IMR-90 (cell line): ENCODE data around the gene PUS3. TPM values are rescaled to one million over a fixed set of nuclear protein-coding genes. Genes with fewer than 3 reads are reported as not detected.

ENCODE experiments used
- ATAC-seq: fragments of 200-7000 bp; cut with Tn5 transposase; 2 replicates; pipeline ENCODE4 v1.9.1; 2020; ENCODE audit warnings: low read depth, mild to moderate bottlenecking, moderate library complexity
- BruUV-seq: library from RNA; stranded (reverse); fragments of 400-500 nt; replicated peaks from 2 replicates; lab custom pipeline; 2021; lab: Mats Ljungman, UMichigan
- CTCF ChIA-PET: fragments of 300-600 bp; formaldehyde crosslinking; extraction: SDS; loops from one replicate; lab custom pipeline; 2021; ENCODE audit warnings: antibody characterized with exemption; lab: Yijun Ruan, JAX
- POLR2A ChIA-PET: fragments of 300-600 bp; sonication (Branson Sonifier 250); formaldehyde crosslinking; loops from one replicate; lab custom pipeline; 2022; ENCODE audit warnings: antibody characterized with exemption; ENCODE audit not compliant: unreplicated experiment; lab: Charles Lee
- DNase-seq: peaks from one replicate; pipeline ENCODE4 v3.0.0; 2013
- H2AFZ ChIP-seq: replicated peaks from 2 replicates; pipeline ENCODE3; 2013; ENCODE audit warnings: low read length, mild to moderate bottlenecking; ENCODE audit not compliant: poor library complexity
- H2AK5ac ChIP-seq: 2 replicates; pipeline ENCODE4 v1.6.1; 2013; ENCODE audit warnings: low read depth, low read length, inconsistent platforms
- H2AK9ac ChIP-seq: replicated peaks from 2 replicates; pipeline ENCODE3; 2013; ENCODE audit warnings: mild to moderate bottlenecking, low read depth, low read length, moderate library complexity; ENCODE audit not compliant: poor library complexity
- H2BK120ac ChIP-seq: 2 replicates; pipeline ENCODE4 v1.6.1; 2013; ENCODE audit warnings: low read depth, low read length, inconsistent platforms
- H2BK15ac ChIP-seq: 3 replicates; pipeline ENCODE4 v1.6.1; 2013; ENCODE audit warnings: low read depth, low read length, inconsistent platforms
- H2BK20ac ChIP-seq: 2 replicates; pipeline ENCODE4 v1.6.1; 2013; ENCODE audit warnings: low read depth, mild to moderate bottlenecking, inconsistent platforms, low read length, moderate library complexity
- H2BK5ac ChIP-seq: 2 replicates; pipeline ENCODE4 v1.6.1; 2013; ENCODE audit warnings: mild to moderate bottlenecking, low read depth, low read length, inconsistent platforms; ENCODE audit not compliant: poor library complexity, severe bottlenecking
- H3K14ac ChIP-seq: replicated peaks from 2 replicates; pipeline ENCODE4 v1.6.1; 2013; ENCODE audit warnings: low read depth, low read length, inconsistent platforms
- H3K18ac ChIP-seq: 2 replicates; pipeline ENCODE4 v1.6.1; 2013; ENCODE audit warnings: low read depth, low read length, control low read depth
- H3K23ac ChIP-seq: 2 replicates; pipeline ENCODE4 v1.6.1; 2013; ENCODE audit warnings: low read depth, low read length, inconsistent platforms
- H3K27ac ChIP-seq: 2 replicates; pipeline ENCODE4 v1.5.1; 2013; ENCODE audit warnings: mild to moderate bottlenecking, control low read depth, low read length; ENCODE audit not compliant: insufficient read depth
- H3K27me3 ChIP-seq: 2 replicates; pipeline ENCODE4 v1.6.1; 2013; ENCODE audit warnings: low read length; ENCODE audit not compliant: control insufficient read depth, insufficient read depth
- H3K36me3 ChIP-seq: 2 replicates; pipeline ENCODE4 v1.6.1; 2013; ENCODE audit warnings: low read length, mixed read lengths; ENCODE audit not compliant: control insufficient read depth, insufficient read depth
- H3K4ac ChIP-seq: 2 replicates; pipeline ENCODE4 v1.6.1; 2013; ENCODE audit warnings: low read depth, low read length, inconsistent platforms
- H3K4me1 ChIP-seq: 2 replicates; pipeline ENCODE4 v1.6.1; 2013; ENCODE audit warnings: low read length, mixed read lengths; ENCODE audit not compliant: control insufficient read depth, insufficient read depth
- H3K4me2 ChIP-seq: 2 replicates; pipeline ENCODE4 v1.6.1; 2013; ENCODE audit warnings: low read depth, mild to moderate bottlenecking, control low read depth, low read length, moderate library complexity
- H3K4me3 ChIP-seq: 2 replicates; pipeline ENCODE4 v1.5.1; 2013; ENCODE audit warnings: low read depth, mild to moderate bottlenecking, control low read depth, low read length, moderate library complexity; ENCODE audit not compliant: insufficient read depth
- H3K56ac ChIP-seq: 2 replicates; pipeline ENCODE4 v1.6.1; 2013; ENCODE audit warnings: low read length, inconsistent platforms; ENCODE audit not compliant: insufficient read depth; ENCODE audit errors: extremely low read depth
- H3K79me1 ChIP-seq, 2 experiments: 2 replicates each; pipeline ENCODE4 v1.6.1; 2013; ENCODE audit warnings: low read length in 2 of 2, inconsistent platforms in 1 of 2, low read depth in 1 of 2
- H3K9ac ChIP-seq: 2 replicates; pipeline ENCODE4 v1.6.1; 2013; ENCODE audit warnings: low read depth, low read length, control low read depth
- H3K9me1 ChIP-seq: 2 replicates; pipeline ENCODE4 v1.6.1; 2013; ENCODE audit warnings: low read length, inconsistent platforms; ENCODE audit not compliant: insufficient read depth
- H3K9me3 ChIP-seq: 2 replicates; pipeline ENCODE4 v1.6.1; 2013; ENCODE audit warnings: low read length; ENCODE audit not compliant: control insufficient read depth, insufficient read depth
- H4K20me1 ChIP-seq: 2 replicates; pipeline ENCODE4 v1.6.1; 2013; ENCODE audit warnings: low read length, inconsistent platforms; ENCODE audit not compliant: insufficient read depth
- H4K5ac ChIP-seq: 2 replicates; pipeline ENCODE4 v1.6.1; 2013; ENCODE audit warnings: mild to moderate bottlenecking, low read depth, low read length, control low read depth
- H4K8ac ChIP-seq, 2 experiments: 2 replicates each; pipeline ENCODE4 v1.6.1; 2013; ENCODE audit warnings: low read depth in 2 of 2, low read length in 2 of 2, control low read depth in 1 of 2, inconsistent platforms in 1 of 2
- H4K91ac ChIP-seq: 2 replicates; pipeline ENCODE4 v1.6.1; 2013; ENCODE audit warnings: low read depth, low read length, inconsistent platforms; ENCODE audit not compliant: insufficient read depth
- CEBPB ChIP-seq: IDR thresholded peaks from 2 replicates; pipeline ENCODE4 v1.6.1; 2012; ENCODE audit warnings: low read depth, low read length, improper control_type of control experiment
- CTCF ChIP-seq: conservative IDR thresholded peaks from 2 replicates; pipeline ENCODE4 v1.5.1; 2012; ENCODE audit warnings: mild to moderate bottlenecking, low read depth, low read length, improper control_type of control experiment
- NFE2L2 ChIP-seq: fragments of 150-350 bp; IDR thresholded peaks from 2 replicates; pipeline ENCODE4 v1.6.1; 2016; ENCODE audit warnings: low read depth, mild to moderate bottlenecking, low read length
- POLR2A ChIP-seq: IDR thresholded peaks from 2 replicates; pipeline ENCODE4 v1.6.1; 2012; ENCODE audit warnings: mild to moderate bottlenecking, low read depth, low read length
- WGBS, 2 experiments: methylation state at CpG; one replicate each; pipeline versions ENCODE4 v1.1.5 to v1.1.7; 2013; ENCODE audit warnings: missing lambda C conversion rate in 2 of 2; ENCODE audit not compliant: insufficient read length in 1 of 2; ENCODE audit errors: extremely low coverage in 2 of 2; 5-methylcytosine and 5-hydroxymethylcytosine counted together
- dilution Hi-C: fragments of 300-500 bp; cut with HindIII; formaldehyde crosslinking; loops from one replicate; pipeline ENCODE4 v1.14.3; 2018; ENCODE audit warnings: low sequenced_read_pairs; ENCODE audit not compliant: unreplicated experiment
- in situ Hi-C: fragments of 300-500 bp; cut with MboI; formaldehyde crosslinking; loops from 3 replicates; pipeline ENCODE4 v1.14.3; 2019; ENCODE audit warnings: low sequenced_read_pairs, inconsistent platforms, mixed read lengths
- intact Hi-C: fragments of 100-400 bp; cut with micrococcal nuclease; formaldehyde crosslinking; loops from 2 replicates; pipeline ENCODE4 v1.10.0; 2022
- polyA plus RNA-seq, 3 experiments: library from polyadenylated mRNA; depleted of rRNA; stranded (reverse); fragments of >200 nt; gene quantifications; 2 replicates each; pipeline ENCODE4 v1.2.3, GENCODE V29; 2012; ENCODE audit warnings: low replicate concordance in 1 of 3
- total RNA-seq: library from RNA; depleted of rRNA; stranded (reverse); fragments of >200 nt; gene quantifications from 2 replicates; pipeline ENCODE4 v1.2.3, GENCODE V29; 2012

Gene PUS3
- total and polyA plus RNA-seq, 2 of the 4 experiments (the other 2 are of a cell fraction): 6.1 to 11.7 TPM

DNA sequence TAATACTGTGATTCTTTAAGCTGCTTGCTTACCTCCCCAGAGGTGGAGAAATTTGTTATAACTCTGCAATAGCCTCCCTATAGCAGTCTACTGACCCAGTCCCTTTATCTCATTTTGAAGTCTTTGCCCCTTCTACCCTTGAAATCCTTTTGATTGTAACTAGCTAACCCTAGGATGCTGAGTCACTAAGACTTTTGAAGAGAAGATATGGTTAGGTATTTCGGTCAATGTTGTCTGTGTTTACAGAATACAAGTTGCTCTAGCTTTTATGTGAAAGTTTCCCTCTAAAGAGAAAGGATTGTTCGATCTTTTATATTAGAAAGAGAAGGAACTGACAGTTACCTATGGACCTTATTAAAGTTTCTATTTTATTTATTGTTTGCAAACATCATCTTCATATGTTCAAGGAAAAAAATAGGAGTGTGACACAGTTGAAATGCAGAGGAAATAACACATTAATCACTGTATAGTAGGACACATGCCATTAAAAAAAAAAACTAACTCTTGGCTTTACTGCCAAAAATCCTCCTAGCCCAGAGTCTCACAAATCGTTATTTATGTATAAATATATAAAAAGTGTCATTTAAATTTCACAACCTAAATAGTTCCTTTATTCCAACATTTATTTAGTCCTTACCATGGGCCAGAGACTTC, 12.4 kb downstream of the PUS3 start:
- Histone ChIP-seq H4K8ac (no peak overlapping the region), H3K27ac (no peak overlapping the region), H3K4ac (no peak overlapping the region), H3K23ac (no peak overlapping the region), H2AK9ac (no peak overlapping the region), H3K9me3 (no peaks in the 10 kb centered on the region), H3K79me1 (peaks cover 18 to 36% of the 10 kb centered on the region in 2 experiments), H3K27me3 (no peaks in the 10 kb centered on the region), H3K36me3 (peaks cover 6% of the 10 kb centered on the region), H2AFZ (no peak overlapping the region), H3K14ac (no peak overlapping the region), H2BK5ac (no peak overlapping the region), H4K20me1 (no peaks in the 10 kb centered on the region), H4K91ac (no peak overlapping the region), H3K56ac (no peak overlapping the region), H2AK5ac (no peak overlapping the region), H3K4me1 (peaks cover 4% of the 10 kb centered on the region), H2BK120ac (no peak overlapping the region), H2BK15ac (no peak overlapping the region; the same call in 2 of the 3 replicates), H3K4me2 (peak overlapping the region; percentile 13; the same call in 1 of the 2 replicates), H3K4me3 (no peak overlapping the region), H3K9me1 (no peaks in the 10 kb centered on the region; the same call in 1 of the 2 replicates), H3K9ac (no peak overlapping the region), H2BK20ac (no peak overlapping the region), H3K18ac (no peak overlapping the region), H4K5ac (no peak overlapping the region)
- intact Hi-C loops (no loop called here), dilution Hi-C loops (no loop called here), in situ Hi-C loops (no loop called here)
- DNase-seq (peak; percentile 15), ATAC-seq (no peak)
- no TSS peak for BruUV-seq
- no peak for TF ChIP-seq POLR2A
- TF ChIP-seq CEBPB: no peak
- TF ChIP-seq NFE2L2: 0 out of 2 replicates have a peak, but pooled peaks have one; percentile 21
- no peak for TF ChIP-seq CTCF
- WGBS, 2 experiments: no CpG with 5 or more reads among the region's 3 CpGs
- ChIA-PET POLR2A (no interaction called here), CTCF (no interaction called here)
